Measurements from ENCODE around the gene GALNT10. TPM values are rescaled to one million over a fixed set of nuclear protein-coding genes. Genes with fewer than 3 reads are reported as not detected.

Gene GALNT10
- total and polyA plus RNA-seq, 10 of the 15 experiments (the other 5 are each of a cell fraction or from before 2014, with no cell fraction given), result 3.9 to 35.4 (median 15.5) TPM

DNA sequence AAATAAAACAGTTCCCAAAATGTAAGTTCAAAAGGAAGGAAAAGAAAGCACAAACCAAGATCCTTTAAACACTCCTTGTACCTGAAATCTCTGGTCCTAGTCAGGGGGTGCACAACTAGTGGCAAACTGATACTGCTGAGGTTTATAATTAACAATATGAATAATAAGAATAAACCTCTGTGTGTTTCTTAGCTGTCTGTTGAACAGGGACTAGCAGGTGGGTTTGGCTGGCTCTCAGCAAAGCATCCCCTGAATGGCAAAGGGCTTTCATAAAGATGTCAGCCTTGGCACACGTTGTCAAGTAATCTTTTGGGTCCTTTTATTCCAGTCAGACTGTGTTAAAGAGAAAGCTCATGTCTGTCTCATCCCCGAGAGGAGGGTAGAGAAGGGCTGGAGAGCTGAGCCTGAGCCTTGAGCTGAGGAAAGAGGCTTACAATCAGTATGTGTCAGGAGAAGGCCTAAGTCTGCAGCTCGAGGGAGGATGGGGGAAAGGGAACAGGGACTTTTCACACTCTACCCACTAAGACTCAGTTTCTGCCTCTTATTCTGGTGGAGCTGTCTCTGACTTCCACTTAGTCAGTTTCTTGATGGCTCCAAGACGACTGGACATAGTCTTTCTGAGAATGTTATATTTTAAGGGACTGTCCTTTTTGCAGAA, 123.0 kb downstream of the GALNT10 start (continued):
- TF ChIP-seq CHD1 (IDR thresholded peaks at IDR 0.05; ENCODE audit: low read depth, low read length) (no peak), CEBPZ (IDR thresholded peaks at IDR 0.05; ENCODE audit: low read depth, low read length) (no peak), RFX5 (IDR thresholded peaks at IDR 0.05; ENCODE audit: low read depth, low read length) (no peak), E4F1 (IDR thresholded peaks at IDR 0.05; ENCODE audit: borderline replicate concordance, partially characterized antibody) (no peak), YY1 (IDR thresholded peaks at IDR 0.05; ENCODE audit: low read depth, low read length) (no peak), MEF2A (IDR thresholded peaks at IDR 0.05; ENCODE audit: insufficient read depth, low read depth, low read length) (no peak), GATAD2B (conservative IDR thresholded peaks at IDR 0.05; ENCODE audit: low read depth) (no peak), RB1 (IDR thresholded peaks at IDR 0.05; ENCODE audit: borderline replicate concordance) (no peak)
